ENCODE results near the gene ZNF662. TPM values are rescaled to one million over a fixed set of nuclear protein-coding genes. Genes with fewer than 3 reads are reported as not detected.

The ZNF662 gene
- total RNA-seq, 2 experiments from 2014 or later, result 2.5 to 2.7 TPM

GRCh38 chr3:42926310-42926709, 20.4 kb downstream of the ZNF662 start:
- H3K4me3 ChIP-seq (ENCODE audit: low read length), result no peak overlapping the region
- no peak for TF ChIP-seq CTCF (IDR thresholded peaks at IDR 0.05)
- H3K36me3 Mint-ChIP-seq (ENCODE audit: low read depth), result no peaks in the 10 kb centered on the region
- H3K36me3 ChIP-seq (ENCODE audit: insufficient read depth, low read length), result no peaks in the 10 kb centered on the region
- CTCF ChIA-PET, result no interaction called here
- no peak overlapping the region for H3K27ac ChIP-seq (ENCODE audit: low read depth in 1 of 2, low read length in 2 of 2)
- ATAC-seq (ENCODE audit: poor library complexity) (no peak), DNase-seq (no peak)
- POLR2A ChIA-PET, result no interaction called here
- intact Hi-C loops (cut with DNase I, micrococcal nuclease), result no loop called here
- no peak overlapping the region for H3K4me3 Mint-ChIP-seq
- no peaks in the 10 kb centered on the region for H3K9me3 Mint-ChIP-seq
- H3K9me3 ChIP-seq (ENCODE audit: control insufficient read depth in 1 of 2, insufficient read depth in 1 of 2, low read length in 2 of 2), result peaks cover 0 to 4% of the 10 kb centered on the region in 2 experiments
- H3K27ac Mint-ChIP-seq, result no peak overlapping the region
- H3K4me1 ChIP-seq (ENCODE audit: insufficient read depth, low read length), result no peaks in the 10 kb centered on the region
- no peaks in the 10 kb centered on the region for H3K27me3 Mint-ChIP-seq
- no peaks in the 10 kb centered on the region for H3K27me3 ChIP-seq (ENCODE audit: control insufficient read depth in 1 of 2, insufficient read depth in 2 of 2, low read length in 2 of 2)
- peaks cover 6% of the 10 kb centered on the region for H3K4me1 Mint-ChIP-seq (ENCODE audit: low read depth)

GRCh38 chr3:42934111-42934510, 28.2 kb downstream of the ZNF662 start:
- no peak overlapping the region for H3K27ac ChIP-seq (ENCODE audit: low read depth in 1 of 2, low read length in 2 of 2)
- H3K27me3 ChIP-seq (ENCODE audit: control insufficient read depth in 1 of 2, insufficient read depth in 2 of 2, low read length in 2 of 2), result no peaks in the 10 kb centered on the region
- no peak overlapping the region for H3K4me3 Mint-ChIP-seq
- H3K4me1 Mint-ChIP-seq (ENCODE audit: low read depth), result peaks cover 29% of the 10 kb centered on the region
- ATAC-seq (ENCODE audit: poor library complexity) (no peak), DNase-seq (no peak)
- peaks cover 18% of the 10 kb centered on the region for H3K4me1 ChIP-seq (ENCODE audit: insufficient read depth, low read length)
- H3K9me3 Mint-ChIP-seq, result peaks cover 6% of the 10 kb centered on the region
- ChIA-PET CTCF (no interaction called here), POLR2A (no interaction called here)
- no peaks in the 10 kb centered on the region for H3K27me3 Mint-ChIP-seq
- H3K36me3 Mint-ChIP-seq (ENCODE audit: low read depth), result no peaks in the 10 kb centered on the region
- no peak overlapping the region for H3K4me3 ChIP-seq (ENCODE audit: low read length)
- H3K27ac Mint-ChIP-seq, result no peak overlapping the region
- peaks cover 0 to 7% of the 10 kb centered on the region in 2 experiments for H3K9me3 ChIP-seq (ENCODE audit: control insufficient read depth in 1 of 2, insufficient read depth in 1 of 2, low read length in 2 of 2)
- H3K36me3 ChIP-seq (ENCODE audit: insufficient read depth, low read length), result no peaks in the 10 kb centered on the region
- intact Hi-C loops (cut with DNase I, micrococcal nuclease), result no loop called here
- no peak for TF ChIP-seq CTCF (IDR thresholded peaks at IDR 0.05)

GRCh38 chr3:42934910-42935309, 29.0 kb downstream of the ZNF662 start:
- peaks cover 29% of the 10 kb centered on the region for H3K4me1 Mint-ChIP-seq (ENCODE audit: low read depth)
- CTCF ChIA-PET, result no interaction called here
- H3K9me3 Mint-ChIP-seq, result peaks cover 6% of the 10 kb centered on the region
- DNase-seq (no peak), ATAC-seq (ENCODE audit: poor library complexity) (no peak)
- no peak overlapping the region for H3K27ac Mint-ChIP-seq
- Histone ChIP-seq H3K9me3 (ENCODE audit: control insufficient read depth in 1 of 2, insufficient read depth in 1 of 2, low read length in 2 of 2) (peaks cover 0 to 7% of the 10 kb centered on the region in 2 experiments), H3K36me3 (ENCODE audit: insufficient read depth, low read length) (no peaks in the 10 kb centered on the region), H3K27ac (ENCODE audit: low read depth in 1 of 2, low read length in 2 of 2) (no peak overlapping the region), H3K4me3 (ENCODE audit: low read length) (no peak overlapping the region), H3K27me3 (ENCODE audit: control insufficient read depth in 1 of 2, insufficient read depth in 2 of 2, low read length in 2 of 2) (no peaks in the 10 kb centered on the region), H3K4me1 (ENCODE audit: insufficient read depth, low read length) (peaks cover 18% of the 10 kb centered on the region)
- no peak overlapping the region for H3K4me3 Mint-ChIP-seq
- POLR2A ChIA-PET, result interaction anchor here (1.3 kb wide), 1 partner anchor 89 kb away, joined by 3 read pairs; no protein-coding TSS in a partner anchor
- TF ChIP-seq CTCF (IDR thresholded peaks at IDR 0.05), result no peak
- H3K27me3 Mint-ChIP-seq, result no peaks in the 10 kb centered on the region
- H3K36me3 Mint-ChIP-seq (ENCODE audit: low read depth), result no peaks in the 10 kb centered on the region
- intact Hi-C loops (cut with DNase I, micrococcal nuclease), result no loop called here

All from CD4-positive, alpha-beta T cell (primary cell).